Measurements from ENCODE around the gene IFIT1B.
"Not testable (repeated sequence)": the region's sequence is repeated elsewhere in the genome, so short reads cannot be mapped to it uniquely, and the experiment has no call there.

Gene IFIT1B

GRCh38 chr10:89384474-89385340 is 6.9 kb downstream of the IFIT1B start:
- DNase-seq, result no peak

DNA sequence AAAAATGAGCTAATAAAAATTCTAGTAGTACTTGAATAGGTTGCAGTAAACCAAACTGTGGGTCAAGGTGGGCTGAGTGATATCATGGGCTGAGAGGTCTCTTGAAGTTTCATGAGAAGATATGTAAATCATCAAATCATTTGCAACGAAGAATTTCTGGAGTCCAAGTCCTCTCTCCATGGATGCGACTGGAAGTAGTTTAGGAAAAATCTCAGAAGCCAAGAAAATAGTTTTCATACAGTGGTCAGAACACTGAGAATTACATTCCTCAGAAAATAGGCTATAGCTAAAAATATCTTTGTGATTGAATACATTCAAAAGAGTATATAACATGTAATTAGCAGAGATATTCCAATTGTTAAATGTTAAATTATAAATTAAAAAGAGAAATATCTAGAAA is 10.9 kb downstream of the IFIT1B start:
- DNase-seq, result no peak

DNA sequence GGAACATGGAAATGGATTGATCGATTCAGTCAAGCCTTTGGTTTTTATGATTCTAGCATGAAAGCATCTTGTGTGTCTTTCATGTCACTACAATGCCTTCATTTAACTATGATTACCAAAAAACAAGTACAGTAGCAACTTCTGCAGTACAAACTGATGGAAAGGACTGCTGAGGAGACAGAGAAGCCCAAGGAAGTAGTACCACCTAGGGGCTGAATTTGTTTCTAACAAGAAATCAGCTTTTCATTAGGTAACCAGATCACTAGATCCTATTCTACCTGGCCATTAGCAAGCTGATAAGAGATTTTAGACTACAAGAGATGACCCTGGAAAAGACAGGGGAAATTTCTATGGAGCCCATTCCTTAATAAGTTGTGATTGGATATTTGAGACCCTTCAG is 11.4 kb downstream of the IFIT1B start:
- DNase-seq, result no peak

DNA sequence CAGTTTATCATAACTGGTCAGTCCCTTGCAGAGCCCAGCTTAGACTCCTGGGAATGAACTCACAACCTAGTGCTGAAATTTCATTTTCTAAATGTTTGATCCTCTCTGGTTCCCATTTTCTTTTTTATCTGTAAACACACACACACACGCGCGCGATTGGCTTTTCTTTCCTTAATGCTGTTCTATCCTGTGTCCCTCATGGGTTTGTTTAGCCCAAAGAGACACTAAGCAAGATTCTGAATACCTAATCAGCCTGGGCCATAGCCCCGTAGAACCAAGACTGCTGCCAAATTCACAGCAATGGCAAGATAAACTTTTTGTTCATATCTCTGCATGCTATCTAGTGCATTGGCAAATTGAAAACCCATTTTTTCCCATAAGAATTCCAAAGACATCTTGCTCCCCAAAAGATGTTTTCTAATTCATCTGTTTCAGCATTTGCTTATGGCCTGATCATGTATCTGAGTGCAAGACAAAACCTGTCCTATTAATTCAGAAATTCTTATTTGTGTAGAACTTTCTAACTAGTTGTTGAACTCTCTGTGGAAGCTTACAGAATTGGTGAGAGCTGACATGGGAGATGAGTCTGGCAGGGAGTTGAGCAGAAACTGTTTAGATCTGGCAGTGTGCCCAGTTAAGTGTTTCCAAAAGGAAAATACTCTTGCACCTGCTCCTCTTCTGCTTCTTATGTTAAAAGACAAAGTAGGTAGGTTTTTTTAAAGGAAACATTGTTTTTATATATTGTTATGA is 12.8 kb downstream of the IFIT1B start:
- no peak for DNase-seq

- not testable (repeated sequence) for DNase-seq
Observed at GRCh38 chr10:89391226-89391576, 13.3 kb downstream of the IFIT1B start.

- DNase-seq, result no peak
Observed at GRCh38 chr10:89391907-89392756, 14.3 kb downstream of the IFIT1B start, which contains the start of gene IFIT1. Gene IFIT1 (plus strand): TSS chr10:89392623. CDS start chr10:89392713, 90 bp downstream.

GRCh38 chr10:89392974-89393373 is 15.1 kb downstream of the IFIT1B start:
- no peak for DNase-seq

- no peak for DNase-seq
Observed at GRCh38 chr10:89393898-89394297, 16.0 kb downstream of the IFIT1B start.

DNA sequence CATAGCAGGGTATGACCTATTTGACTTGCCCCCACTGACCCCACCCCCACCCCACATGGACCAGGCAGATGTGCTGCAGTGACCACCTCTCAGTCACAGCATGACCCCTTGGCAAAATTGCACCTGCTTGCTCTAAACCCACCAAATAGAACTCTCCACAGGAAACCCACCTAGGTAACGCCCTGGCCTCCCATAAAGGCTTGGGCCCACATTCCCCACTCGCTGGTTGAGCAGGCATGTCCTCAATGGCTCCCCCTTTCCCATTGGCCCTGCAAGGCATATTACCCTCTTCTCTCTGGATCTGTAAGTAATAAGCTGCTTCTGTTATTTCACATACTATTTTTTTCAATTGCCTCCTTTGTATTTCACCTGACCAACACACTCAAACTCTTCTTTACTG is 17.3 kb downstream of the IFIT1B start:
- no peak for DNase-seq

- no peak for DNase-seq
Observed at GRCh38 chr10:89398003-89398749, 20.3 kb downstream of the IFIT1B start.

- DNase-seq, result no peak
Observed at GRCh38 chr10:89399956-89400355, 22.1 kb downstream of the IFIT1B start.

DNA sequence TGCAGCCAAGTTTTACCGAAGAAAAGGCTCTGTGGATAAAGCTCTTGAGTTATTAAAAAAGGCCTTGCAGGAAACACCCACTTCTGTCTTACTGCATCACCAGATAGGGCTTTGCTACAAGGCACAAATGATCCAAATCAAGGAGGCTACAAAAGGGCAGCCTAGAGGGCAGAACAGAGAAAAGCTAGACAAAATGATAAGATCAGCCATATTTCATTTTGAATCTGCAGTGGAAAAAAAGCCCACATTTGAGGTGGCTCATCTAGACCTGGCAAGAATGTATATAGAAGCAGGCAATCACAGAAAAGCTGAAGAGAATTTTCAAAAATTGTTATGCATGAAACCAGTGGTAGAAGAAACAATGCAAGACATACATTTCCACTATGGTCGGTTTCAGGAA is 25.2 kb downstream of the IFIT1B start:
- no peak for DNase-seq

GRCh38 chr10:89404104-89405047 is 26.5 kb downstream of the IFIT1B start:
- DNase-seq, result no peak

GRCh38 chr10:89406178-89406577 is 28.3 kb downstream of the IFIT1B start:
- not testable (repeated sequence) for DNase-seq

DNA sequence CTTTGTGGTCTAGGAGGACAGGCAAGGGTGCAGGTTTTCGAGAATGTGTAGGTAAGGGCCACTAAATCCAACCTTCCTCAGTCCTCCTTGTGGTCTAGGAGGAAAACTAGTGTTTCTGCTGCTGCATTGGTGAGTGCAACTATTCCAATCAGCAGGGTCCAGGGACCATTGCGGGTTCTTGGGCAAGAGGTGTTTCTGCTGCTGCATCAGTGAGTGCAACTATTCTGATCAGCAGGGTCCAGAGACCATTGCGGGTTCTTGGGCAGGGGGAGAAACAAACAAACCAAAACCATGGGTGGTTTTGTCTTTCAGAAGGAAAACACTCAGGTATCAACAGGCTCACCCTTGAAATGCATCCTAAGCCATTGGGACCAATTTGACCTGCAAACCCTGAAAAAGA is 29.9 kb downstream of the IFIT1B start:
- DNase-seq, result not testable (repeated sequence)

GRCh38 chr10:89409282-89409681 is 31.4 kb downstream of the IFIT1B start:
- DNase-seq, result not testable (repeated sequence)

DNA sequence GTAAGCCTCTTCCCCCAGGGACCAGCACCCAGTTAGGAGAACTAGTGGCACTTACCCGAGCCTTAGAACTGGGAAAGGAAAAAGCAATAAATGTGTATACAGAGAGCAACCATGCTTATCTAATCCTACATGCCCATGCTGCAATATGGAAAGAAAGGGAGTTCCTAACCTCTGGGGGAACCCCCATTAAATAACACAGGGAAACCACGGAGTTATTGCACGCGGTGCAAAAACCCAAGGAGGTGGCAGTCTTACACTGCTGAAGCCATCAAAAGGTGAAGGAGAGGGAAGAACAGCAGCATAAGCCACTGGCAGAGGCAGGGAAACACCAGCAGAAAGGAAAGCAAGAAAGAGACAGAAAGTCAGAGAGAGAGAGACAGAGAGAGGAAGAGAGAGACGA is 32.7 kb downstream of the IFIT1B start:
- DNase-seq, result not testable (repeated sequence)

- DNase-seq, result not testable (repeated sequence)
Observed at GRCh38 chr10:89411135-89411534, 33.3 kb downstream of the IFIT1B start.

DNA sequence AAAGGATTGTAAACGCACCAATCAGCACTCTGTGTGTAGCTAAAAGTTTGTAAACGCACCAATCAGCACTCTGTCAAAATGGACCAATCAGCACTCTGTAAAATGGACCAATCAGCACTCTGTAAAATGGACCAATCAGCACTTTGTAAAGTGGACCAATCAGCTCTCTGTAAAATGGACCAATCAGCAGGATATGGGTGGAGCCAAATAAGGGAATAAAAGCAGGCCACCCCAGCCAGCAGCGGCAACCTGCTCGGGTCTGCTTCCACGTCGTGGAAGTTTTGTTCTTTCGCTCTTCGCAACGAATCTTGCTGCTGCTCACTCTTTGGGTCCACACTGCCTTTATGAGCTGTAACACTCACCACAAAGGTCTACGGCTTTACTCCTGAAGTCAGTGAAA is 34.4 kb downstream of the IFIT1B start:
- not testable (repeated sequence) for DNase-seq

GRCh38 chr10:89413398-89413912 is 35.6 kb downstream of the IFIT1B start:
- no peak for DNase-seq

Measured in cortex of kidney (tissue), 1 donor.